ENCODE results near the gene ODC1. TPM values are rescaled to one million over a fixed set of nuclear protein-coding genes. Genes with fewer than 3 reads are reported as not detected.
"Not testable (repeated sequence)": the region's sequence is repeated elsewhere in the genome, so short reads cannot be mapped to it uniquely, and the experiment has no call there.

The ODC1 gene
- total RNA-seq, 1 donor, result 109 TPM

GRCh38 chr2:10448576-10449485 lies 704 bp upstream of the ODC1 start:
- peaks cover 32% of the 10 kb centered on the region for H3K4me1 ChIP-seq (ENCODE audit: insufficient read depth, low read length)
- peaks cover 46% of the 10 kb centered on the region for H3K79me2 ChIP-seq (ENCODE audit: insufficient read depth, low read length)
- TF ChIP-seq CTCF (IDR thresholded peaks at IDR 0.05; ENCODE audit: extremely low read depth, low read depth, low read length), result no peak
- no peaks in the 10 kb centered on the region for H3K9me3 ChIP-seq (ENCODE audit: low read depth, low read length)
- peak overlapping the region; percentile 84 for H3K4me3 ChIP-seq (ENCODE audit: insufficient read depth, low read length)
- DNase-seq (ENCODE audit: insufficient read length, low spot score, missing footprints), result peak; percentile 88
- H3K36me3 ChIP-seq (ENCODE audit: insufficient read depth, low read length), result peaks cover 14% of the 10 kb centered on the region
- peak overlapping the region; percentile 83 for H3K27ac ChIP-seq (ENCODE audit: low read depth, low read length)
- peak overlapping the region; percentile 86 for H2AFZ ChIP-seq (ENCODE audit: low read length)
- H3K27me3 ChIP-seq (ENCODE audit: insufficient read depth, low read length), result no peaks in the 10 kb centered on the region
- H4K20me1 ChIP-seq (ENCODE audit: insufficient read depth, low read length), result peaks cover 29% of the 10 kb centered on the region
- H3K4me2 ChIP-seq (ENCODE audit: insufficient read depth, low read length), result peak overlapping the region; percentile 96

- Histone ChIP-seq H3K4me3 (ENCODE audit: insufficient read depth, low read length) (peak overlapping the region; percentile 72), H3K4me2 (ENCODE audit: insufficient read depth, low read length) (peak overlapping the region; percentile 76), H3K27ac (ENCODE audit: low read depth, low read length) (peak overlapping the region; percentile 72), H2AFZ (ENCODE audit: low read length) (no peak overlapping the region), H3K79me2 (ENCODE audit: insufficient read depth, low read length) (peaks cover 48% of the 10 kb centered on the region), H3K36me3 (ENCODE audit: insufficient read depth, low read length) (peaks cover 29% of the 10 kb centered on the region), H3K27me3 (ENCODE audit: insufficient read depth, low read length) (no peaks in the 10 kb centered on the region), H3K9me3 (ENCODE audit: low read depth, low read length) (no peaks in the 10 kb centered on the region), H3K4me1 (ENCODE audit: insufficient read depth, low read length) (peaks cover 30% of the 10 kb centered on the region), H4K20me1 (ENCODE audit: insufficient read depth, low read length) (peaks cover 29% of the 10 kb centered on the region)
- TF ChIP-seq CTCF (IDR thresholded peaks at IDR 0.05; ENCODE audit: extremely low read depth, low read depth, low read length), result no peak
- DNase-seq (ENCODE audit: insufficient read length, low spot score, missing footprints), result no peak
These were observed 730 bp downstream of the ODC1 start for GRCh38 chr2:10447300-10447894.

GRCh38 chr2:10446631-10447030 lies 1.5 kb downstream of the ODC1 start:
- H3K4me2 ChIP-seq (ENCODE audit: insufficient read depth, low read length), result peak overlapping the region; percentile 76
- peaks cover 48% of the 10 kb centered on the region for H3K79me2 ChIP-seq (ENCODE audit: insufficient read depth, low read length)
- H3K9me3 ChIP-seq (ENCODE audit: low read depth, low read length), result no peaks in the 10 kb centered on the region
- no peak for DNase-seq (ENCODE audit: insufficient read length, low spot score, missing footprints)
- H3K27ac ChIP-seq (ENCODE audit: low read depth, low read length), result peak overlapping the region; percentile 72
- H2AFZ ChIP-seq (ENCODE audit: low read length), result no peak overlapping the region
- H3K4me3 ChIP-seq (ENCODE audit: insufficient read depth, low read length), result peak overlapping the region; percentile 72
- no peaks in the 10 kb centered on the region for H3K27me3 ChIP-seq (ENCODE audit: insufficient read depth, low read length)
- H4K20me1 ChIP-seq (ENCODE audit: insufficient read depth, low read length), result peaks cover 29% of the 10 kb centered on the region
- H3K4me1 ChIP-seq (ENCODE audit: insufficient read depth, low read length), result peaks cover 24% of the 10 kb centered on the region
- TF ChIP-seq CTCF (IDR thresholded peaks at IDR 0.05; ENCODE audit: extremely low read depth, low read depth, low read length), result no peak
- H3K36me3 ChIP-seq (ENCODE audit: insufficient read depth, low read length), result peaks cover 36% of the 10 kb centered on the region

- H3K4me3 ChIP-seq (ENCODE audit: insufficient read depth, low read length), result no peak overlapping the region
- H4K20me1 ChIP-seq (ENCODE audit: insufficient read depth, low read length), result peaks cover 29% of the 10 kb centered on the region
- no peak for TF ChIP-seq CTCF (IDR thresholded peaks at IDR 0.05; ENCODE audit: extremely low read depth, low read depth, low read length)
- H3K4me2 ChIP-seq (ENCODE audit: insufficient read depth, low read length), result no peak overlapping the region
- no peak overlapping the region for H3K27ac ChIP-seq (ENCODE audit: low read depth, low read length)
- DNase-seq (ENCODE audit: insufficient read length, low spot score, missing footprints), result no peak
- H2AFZ ChIP-seq (ENCODE audit: low read length), result no peak overlapping the region
- H3K79me2 ChIP-seq (ENCODE audit: insufficient read depth, low read length), result peaks cover 48% of the 10 kb centered on the region
- H3K27me3 ChIP-seq (ENCODE audit: insufficient read depth, low read length), result no peaks in the 10 kb centered on the region
- peaks cover 58% of the 10 kb centered on the region for H3K36me3 ChIP-seq (ENCODE audit: insufficient read depth, low read length)
- H3K9me3 ChIP-seq (ENCODE audit: low read depth, low read length), result no peaks in the 10 kb centered on the region
- H3K4me1 ChIP-seq (ENCODE audit: insufficient read depth, low read length), result peaks cover 19% of the 10 kb centered on the region
These were observed 3.7 kb downstream of the ODC1 start for GRCh38 chr2:10444463-10444862.

- not testable (repeated sequence) for H3K4me2 ChIP-seq (ENCODE audit: insufficient read depth, low read length); H3K9me3 ChIP-seq (ENCODE audit: low read depth, low read length); H3K27ac ChIP-seq (ENCODE audit: low read depth, low read length); H3K4me3 ChIP-seq (ENCODE audit: insufficient read depth, low read length); DNase-seq (ENCODE audit: insufficient read length, low spot score, missing footprints); H2AFZ ChIP-seq (ENCODE audit: low read length); H3K27me3 ChIP-seq (ENCODE audit: insufficient read depth, low read length)
- peaks cover 11% of the 10 kb centered on the region for H3K4me1 ChIP-seq (ENCODE audit: insufficient read depth, low read length)
- H4K20me1 ChIP-seq (ENCODE audit: insufficient read depth, low read length), result peaks cover 29% of the 10 kb centered on the region
- H3K79me2 ChIP-seq (ENCODE audit: insufficient read depth, low read length), result peaks cover 40% of the 10 kb centered on the region
- H3K36me3 ChIP-seq (ENCODE audit: insufficient read depth, low read length), result peaks cover 59% of the 10 kb centered on the region
These were observed 5.5 kb downstream of the ODC1 start for GRCh38 chr2:10442469-10443126.

All from osteoblast (primary cell).